Naive B cell (primary cell): ENCODE measurements around the gene EVI5. TPM values are rescaled to one million over a fixed set of nuclear protein-coding genes. Genes with fewer than 3 reads are reported as not detected.

Experiments used
- ATAC-seq, 2 donors: fragments of 150-1000 bp; cut with Tn5 transposase; 2 replicates each; pipeline ENCODE4 v1.10.0; 2021; ENCODE audit warnings: low read depth in 2 of 2, mild to moderate bottlenecking in 2 of 2, moderate library complexity in 2 of 2
- DNase-seq: peaks from one replicate; pipeline ENCODE4 v3.0.0; 2022
- H3K27ac Mint-ChIP-seq, 6 donors: one replicate each; pipeline ENCODE4 v1.8.0; 2020 to 2022; ENCODE audit warnings: mild to moderate bottlenecking in 6 of 6, mixed read lengths in 6 of 6, moderate library complexity in 5 of 6, inconsistent platforms in 2 of 6
- H3K27me3 Mint-ChIP-seq, 3 donors: one replicate each; pipeline ENCODE4 v1.8.0; 2021 to 2022; ENCODE audit warnings: mixed read lengths in 3 of 3, mild to moderate bottlenecking in 1 of 3
- H3K36me3 Mint-ChIP-seq, 2 donors: one replicate each; pipeline ENCODE4 v1.8.0; 2020 to 2022; ENCODE audit warnings: mixed read lengths in 2 of 2, inconsistent platforms in 1 of 2, mild to moderate bottlenecking in 1 of 2
- H3K4me1 Mint-ChIP-seq, 3 donors: one replicate each; pipeline ENCODE4 v1.8.0; 2020 to 2022; ENCODE audit warnings: mixed read lengths in 3 of 3, inconsistent platforms in 1 of 3, mild to moderate bottlenecking in 1 of 3, moderate library complexity in 1 of 3
- H3K4me3 Mint-ChIP-seq, 8 donors: one replicate each; pipeline ENCODE4 v1.8.0; 2020 to 2022; ENCODE audit warnings: mild to moderate bottlenecking in 8 of 8, mixed read lengths in 8 of 8, moderate library complexity in 8 of 8, inconsistent platforms in 2 of 8
- H3K9me3 Mint-ChIP-seq, 7 donors: one replicate each; pipeline ENCODE4 v1.8.0; 2020 to 2022; ENCODE audit warnings: mixed read lengths in 7 of 7, mild to moderate bottlenecking in 5 of 7, inconsistent platforms in 2 of 7, moderate library complexity in 1 of 7
- polyA plus RNA-seq, 6 donors: library from polyadenylated mRNA; unstranded; fragments of 300-500 nt; fragmentation: Illumina TruSeq; gene quantifications; one replicate each; pipeline ENCODE4 v1.2.3, GENCODE V29; 2021; ENCODE audit warnings: low read depth in 6 of 6

Gene EVI5
- polyA plus RNA-seq, 6 donors from 2014 or later = 3.3 to 11.6 (median 9.0) TPM

- DNase-seq (no peak), ATAC-seq (no peak)
- H3K9me3 Mint-ChIP-seq = no peaks in the 10 kb centered on the region
- H3K36me3 Mint-ChIP-seq = no peaks in the 10 kb centered on the region
- H3K4me1 Mint-ChIP-seq = peaks cover 0 to 6% (median 4%) of the 10 kb centered on the region in 3 donors
- peaks cover 6 to 26% (median 16%) of the 10 kb centered on the region in 3 donors for H3K27me3 Mint-ChIP-seq
- H3K4me3 Mint-ChIP-seq = no peak overlapping the region
- peak overlapping the region in 1 of 6 donors; percentile 75 for H3K27ac Mint-ChIP-seq
These were observed 31.8 kb upstream of the EVI5 start for GRCh38 chr1:92816732-92817131.

GRCh38 chr1:92808381-92808780 is 23.5 kb upstream of the EVI5 start:
- no peaks in the 10 kb centered on the region for H3K36me3 Mint-ChIP-seq
- peaks cover 9 to 21% (median 11%) of the 10 kb centered on the region in 3 donors for H3K27me3 Mint-ChIP-seq
- peaks cover 0 to 2% (median 0%) of the 10 kb centered on the region in 7 donors for H3K9me3 Mint-ChIP-seq
- H3K4me1 Mint-ChIP-seq = peaks cover 6 to 11% (median 9%) of the 10 kb centered on the region in 3 donors
- H3K4me3 Mint-ChIP-seq = no peak overlapping the region
- no peak overlapping the region for H3K27ac Mint-ChIP-seq
- DNase-seq = no peak
- ATAC-seq = no peak

GRCh38 chr1:92805216-92805615 is 20.3 kb upstream of the EVI5 start:
- H3K9me3 Mint-ChIP-seq = peaks cover 0 to 3% (median 0%) of the 10 kb centered on the region in 7 donors
- peaks cover 0 to 9% (median 0%) of the 10 kb centered on the region in 3 donors for H3K27me3 Mint-ChIP-seq
- ATAC-seq = no peak
- H3K4me1 Mint-ChIP-seq = peaks cover 6 to 15% (median 9%) of the 10 kb centered on the region in 3 donors
- peak overlapping the region in 4 of 6 donors; percentile 72 to 93 (median 92) for H3K27ac Mint-ChIP-seq
- H3K36me3 Mint-ChIP-seq = no peaks in the 10 kb centered on the region
- H3K4me3 Mint-ChIP-seq = no peak overlapping the region
- DNase-seq = no peak

- H3K36me3 Mint-ChIP-seq = no peaks in the 10 kb centered on the region
- H3K27me3 Mint-ChIP-seq = peaks cover 0 to 9% (median 0%) of the 10 kb centered on the region in 3 donors
- H3K27ac Mint-ChIP-seq = peak overlapping the region; percentile 6 to 93 (median 90)
- peaks cover 6 to 15% (median 9%) of the 10 kb centered on the region in 3 donors for H3K4me1 Mint-ChIP-seq
- peak overlapping the region in 2 of 8 donors; percentile 1 to 7 for H3K4me3 Mint-ChIP-seq
- peaks cover 0 to 3% (median 0%) of the 10 kb centered on the region in 7 donors for H3K9me3 Mint-ChIP-seq
- ATAC-seq (peak; percentile 99), DNase-seq (peak; percentile 59)
These were observed 19.9 kb upstream of the EVI5 start for GRCh38 chr1:92804721-92805201.

DNA sequence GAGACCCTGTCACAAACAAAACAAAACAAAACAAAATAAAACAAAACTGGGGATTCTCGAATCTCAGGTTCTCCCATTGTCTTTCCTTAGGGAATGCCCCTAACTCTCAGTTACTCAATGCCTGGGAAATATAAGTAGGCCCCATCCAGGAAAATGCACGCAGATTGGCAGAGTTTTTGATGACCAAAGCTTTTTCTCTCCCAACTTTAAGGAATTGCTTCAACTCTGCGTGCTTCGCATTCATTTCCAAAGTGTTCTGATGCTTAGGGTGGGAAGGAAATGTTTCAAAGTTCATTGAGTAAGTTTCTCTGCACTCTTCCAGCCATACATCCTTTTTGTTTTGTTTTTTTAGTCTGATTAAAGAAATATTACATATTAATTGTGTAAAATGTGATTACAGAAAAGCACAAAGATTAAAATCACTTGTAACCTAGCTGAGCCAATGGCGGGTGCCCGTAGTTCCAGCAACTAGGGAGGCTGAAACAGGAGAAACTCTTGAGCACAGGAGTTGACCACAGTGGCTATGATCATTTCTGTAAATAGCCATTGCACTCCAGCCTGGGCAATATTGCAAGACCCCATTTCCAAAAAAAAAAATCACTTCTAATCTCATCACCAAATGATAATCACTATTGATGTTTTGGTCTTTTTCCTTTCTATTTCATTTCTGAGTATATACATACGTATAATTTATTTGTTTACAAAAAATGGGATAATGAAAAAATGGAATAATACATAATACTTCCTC is 18.4 kb upstream of the EVI5 start:
- no peak for ATAC-seq
- H3K27me3 Mint-ChIP-seq = peaks cover 0 to 9% (median 0%) of the 10 kb centered on the region in 3 donors
- H3K4me1 Mint-ChIP-seq = peaks cover 6 to 15% (median 9%) of the 10 kb centered on the region in 3 donors
- H3K36me3 Mint-ChIP-seq = no peaks in the 10 kb centered on the region
- no peak overlapping the region for H3K27ac Mint-ChIP-seq
- peaks cover 0 to 3% (median 0%) of the 10 kb centered on the region in 7 donors for H3K9me3 Mint-ChIP-seq
- no peak for DNase-seq
- H3K4me3 Mint-ChIP-seq = no peak overlapping the region

GRCh38 chr1:92797961-92798360 is 13.1 kb upstream of the EVI5 start:
- ATAC-seq (no peak), DNase-seq (no peak)
- Mint-ChIP-seq H3K36me3 (no peaks in the 10 kb centered on the region), H3K4me1 (peaks cover 0 to 4% (median 0%) of the 10 kb centered on the region in 3 donors), H3K27me3 (peaks cover 8 to 14% (median 12%) of the 10 kb centered on the region in 3 donors), H3K9me3 (peaks cover 0 to 4% (median 0%) of the 10 kb centered on the region in 7 donors), H3K27ac (no peak overlapping the region), H3K4me3 (no peak overlapping the region)

- peaks cover 0 to 4% (median 0%) of the 10 kb centered on the region in 3 donors for H3K4me1 Mint-ChIP-seq
- peak overlapping the region in 2 of 6 donors; percentile 0 to 9 for H3K27ac Mint-ChIP-seq
- H3K4me3 Mint-ChIP-seq = no peak overlapping the region
- ATAC-seq (no peak), DNase-seq (no peak)
- H3K27me3 Mint-ChIP-seq = peaks cover 8 to 19% (median 12%) of the 10 kb centered on the region in 3 donors
- H3K36me3 Mint-ChIP-seq = no peaks in the 10 kb centered on the region
- H3K9me3 Mint-ChIP-seq = peaks cover 0 to 4% (median 0%) of the 10 kb centered on the region in 7 donors
These were observed 12.4 kb upstream of the EVI5 start for GRCh38 chr1:92797297-92797696.

- Mint-ChIP-seq H3K27ac (no peak overlapping the region), H3K4me1 (no peaks in the 10 kb centered on the region), H3K27me3 (peaks cover 8 to 27% (median 16%) of the 10 kb centered on the region in 3 donors), H3K4me3 (no peak overlapping the region), H3K9me3 (peaks cover 0 to 4% (median 0%) of the 10 kb centered on the region in 7 donors), H3K36me3 (no peaks in the 10 kb centered on the region)
- DNase-seq (no peak), ATAC-seq (no peak)
These were observed 10.3 kb upstream of the EVI5 start for GRCh38 chr1:92795166-92795565.

- DNase-seq (no peak), ATAC-seq (no peak)
- Mint-ChIP-seq H3K27ac (no peak overlapping the region), H3K36me3 (no peaks in the 10 kb centered on the region), H3K4me1 (no peaks in the 10 kb centered on the region), H3K27me3 (peaks cover 2 to 27% (median 13%) of the 10 kb centered on the region in 3 donors), H3K9me3 (peaks cover 0 to 4% (median 0%) of the 10 kb centered on the region in 7 donors), H3K4me3 (no peak overlapping the region)
These were observed 7.5 kb upstream of the EVI5 start for GRCh38 chr1:92792340-92792782.

DNA sequence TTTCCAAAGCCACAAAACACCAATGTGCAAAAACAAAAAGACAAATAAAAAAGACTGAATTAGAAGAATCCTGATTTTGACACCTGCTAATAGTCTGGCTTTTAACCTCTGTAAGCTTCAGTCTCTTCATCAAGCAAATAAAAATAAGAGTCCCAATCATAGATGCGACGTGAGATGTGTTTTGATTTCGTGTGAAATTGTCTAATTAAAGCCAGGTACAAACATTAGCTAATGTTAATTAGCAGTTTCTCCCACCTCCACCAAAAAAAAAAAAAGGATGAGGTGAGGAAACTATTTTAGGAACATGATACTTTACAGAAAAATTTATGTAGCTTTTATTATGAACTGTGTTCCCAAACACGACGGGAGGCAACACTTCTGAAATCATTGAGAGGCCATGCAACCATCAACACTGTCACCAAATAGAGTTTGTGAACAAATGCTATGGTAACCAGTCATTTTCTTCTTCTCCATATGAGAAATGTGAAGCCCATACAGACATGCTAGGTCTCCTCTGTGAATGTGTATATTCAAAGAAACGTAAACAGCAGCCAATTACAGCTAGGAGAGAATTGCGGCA is 6.7 kb upstream of the EVI5 start:
- H3K36me3 Mint-ChIP-seq = no peaks in the 10 kb centered on the region
- DNase-seq (no peak), ATAC-seq (no peak)
- H3K27ac Mint-ChIP-seq = no peak overlapping the region
- H3K4me1 Mint-ChIP-seq = peaks cover 0 to 1% (median 1%) of the 10 kb centered on the region in 3 donors
- H3K27me3 Mint-ChIP-seq = peaks cover 0 to 27% (median 9%) of the 10 kb centered on the region in 3 donors
- peaks cover 0 to 4% (median 0%) of the 10 kb centered on the region in 7 donors for H3K9me3 Mint-ChIP-seq
- H3K4me3 Mint-ChIP-seq = no peak overlapping the region

- Mint-ChIP-seq H3K36me3 (no peaks in the 10 kb centered on the region), H3K9me3 (peaks cover 0 to 4% (median 0%) of the 10 kb centered on the region in 7 donors), H3K4me3 (no peak overlapping the region), H3K27ac (no peak overlapping the region), H3K27me3 (peaks cover 0 to 27% (median 9%) of the 10 kb centered on the region in 3 donors), H3K4me1 (peaks cover 0 to 4% (median 4%) of the 10 kb centered on the region in 3 donors)
- DNase-seq = no peak
- no peak for ATAC-seq
These were observed 6.0 kb upstream of the EVI5 start for GRCh38 chr1:92790867-92791266.

GRCh38 chr1:92790081-92790480 is 5.2 kb upstream of the EVI5 start:
- peaks cover 6 to 9% (median 7%) of the 10 kb centered on the region in 3 donors for H3K4me1 Mint-ChIP-seq
- peaks cover 0 to 27% (median 7%) of the 10 kb centered on the region in 3 donors for H3K27me3 Mint-ChIP-seq
- peaks cover 0 to 4% (median 0%) of the 10 kb centered on the region in 7 donors for H3K9me3 Mint-ChIP-seq

GRCh38 chr1:92786111-92786901 is 1.4 kb upstream of the EVI5 start:
- Mint-ChIP-seq H3K9me3 (no peaks in the 10 kb centered on the region), H3K4me1 (peaks cover 16 to 31% (median 20%) of the 10 kb centered on the region in 3 donors), H3K36me3 (peaks cover 0 to 4% of the 10 kb centered on the region in 2 donors), H3K27ac (peak overlapping the region in 5 of 6 donors; percentile 61 to 95 (median 82)), H3K27me3 (peaks cover 0 to 8% (median 4%) of the 10 kb centered on the region in 3 donors), H3K4me3 (peak overlapping the region in 7 of 8 donors; percentile 3 to 80 (median 50))
- ATAC-seq (no peak), DNase-seq (no peak)

More at GRCh38 chr1:92790081-92790480, 5.2 kb upstream of the EVI5 start:
- Mint-ChIP-seq H3K36me3 (no peaks in the 10 kb centered on the region), H3K27ac (no peak overlapping the region), H3K4me3 (no peak overlapping the region)
- ATAC-seq = no peak
- no peak for DNase-seq
